Gastroesophageal sphincter (tissue), 4 donors: ENCODE measurements around the gene CA4. TPM values are rescaled to one million over a fixed set of nuclear protein-coding genes. Genes with fewer than 3 reads are reported as not detected.
"Not testable (repeated sequence)": the region's sequence is repeated elsewhere in the genome, so short reads cannot be mapped to it uniquely, and the experiment has no call there.

ENCODE experiments used
- ATAC-seq: fragments of 150-250 bp; one replicate; pipeline ENCODE4 v1.9.1; 2016; ENCODE audit warnings: mild to moderate bottlenecking, moderate library complexity
- H3K27ac ChIP-seq, 4 donors: fragments of 200-600 bp; sonication (generic) in 3 of 4; 1 replicate in 3 of 4; 2 replicates in 1 of 4; pipeline ENCODE4 v1.5.1; 2016 to 2019
- H3K27me3 ChIP-seq: fragments of 200-600 bp; sonication (generic); one replicate; pipeline ENCODE4 v1.5.1; 2019
- H3K36me3 ChIP-seq, 2 donors: fragments of 200-600 bp; sonication (generic); one replicate each; pipeline ENCODE4 v1.5.1; 2019; ENCODE audit warnings: control low read depth in 1 of 2
- H3K4me1 ChIP-seq, 3 donors: fragments of 200-600 bp; sonication (generic); 1 replicate in 2 of 3; 2 replicates in 1 of 3; pipeline ENCODE4 v1.5.1; 2016 to 2019; ENCODE audit warnings: control low read depth in 2 of 3
- H3K4me3 ChIP-seq, 2 donors: fragments of 200-600 bp; sonication (generic); one replicate each; pipeline ENCODE4 v1.5.1; 2019; ENCODE audit warnings: mild to moderate bottlenecking in 1 of 2, moderate library complexity in 1 of 2
- H3K9me3 ChIP-seq, 3 donors: fragments of 200-600 bp; sonication (generic); one replicate each; pipeline ENCODE4 v1.5.1; 2017 to 2019; ENCODE audit warnings: control low read depth in 2 of 3
- CTCF ChIP-seq, 4 experiments: fragments of 200-600 bp in 2 of 4; fragments of 450-650 bp in 2 of 4; sonication (generic) in 1 of 4; IDR thresholded peaks; one replicate each; pipeline ENCODE4 v1.5.1; 2017 to 2019; ENCODE audit warnings: antibody characterized with exemption in 4 of 4, mild to moderate bottlenecking in 2 of 4, moderate library complexity in 2 of 4
- EP300 ChIP-seq: sonication (generic); formaldehyde crosslinking; IDR thresholded peaks from one replicate; pipeline ENCODE4 v1.6.1; 2017; ENCODE audit warnings: antibody characterized with exemption, mild to moderate bottlenecking
- POLR2A ChIP-seq, 2 donors: fragments of 450-650 bp; IDR thresholded peaks; one replicate each; pipeline ENCODE4 v1.6.1; 2017; ENCODE audit warnings: antibody characterized with exemption in 2 of 2, mild to moderate bottlenecking in 2 of 2, moderate library complexity in 1 of 2
- POLR2AphosphoS5 ChIP-seq: sonication (generic); formaldehyde crosslinking; IDR thresholded peaks from one replicate; pipeline ENCODE4 v1.6.1; 2017; ENCODE audit warnings: antibody characterized with exemption
- WGBS, 2 donors: methylation state at CpG; one replicate each; pipeline ENCODE4 v1.1.5; 2018; ENCODE audit warnings: low coverage in 1 of 2; 5-methylcytosine and 5-hydroxymethylcytosine counted together
- total RNA-seq, 4 donors: library from RNA; depleted of rRNA; stranded (reverse); fragments of >200 nt; gene quantifications; one replicate each; pipeline ENCODE4 v1.1.0, GENCODE V29; 2016

The CA4 gene
- total RNA-seq, 4 donors from 2014 or later = 1.8 to 5.5 (median 3.3) TPM

- WGBS, 2 donors = 88% methylated on average over 1 of the region's 1 CpG
- H3K36me3 ChIP-seq = peaks cover 0 to 94% of the 10 kb centered on the region in 2 donors
- not testable (repeated sequence) for H3K27me3 ChIP-seq, H3K9me3 ChIP-seq, H3K27ac ChIP-seq, H3K4me3 ChIP-seq, H3K4me1 ChIP-seq, ATAC-seq
Observed at GRCh38 chr17:60180380-60180779, 30.6 kb downstream of the CA4 start.

- 77 to 80% methylated on average over 1 of the region's 1 CpG for WGBS, 2 donors
- H3K36me3 ChIP-seq = peaks cover 0 to 97% of the 10 kb centered on the region in 2 donors
- H3K9me3 ChIP-seq, H3K27ac ChIP-seq, ATAC-seq, H3K4me1 ChIP-seq, H3K4me3 ChIP-seq, H3K27me3 ChIP-seq: not testable (repeated sequence)
Observed at GRCh38 chr17:60186372-60186771, 36.6 kb downstream of the CA4 start.

- ATAC-seq, H3K27me3 ChIP-seq, H3K4me1 ChIP-seq, H3K9me3 ChIP-seq, H3K4me3 ChIP-seq, H3K27ac ChIP-seq: not testable (repeated sequence)
- WGBS, 2 donors = 80 to 82% methylated on average over 5 of the region's 7 CpGs
- peaks cover 0 to 97% of the 10 kb centered on the region in 2 donors for H3K36me3 ChIP-seq
Observed at GRCh38 chr17:60186846-60187745, 37.3 kb downstream of the CA4 start.

- no peak overlapping the region for H3K27ac ChIP-seq
- 86 to 92% methylated on average over 3 to 4 of the region's 4 CpGs for WGBS, 2 donors
- H3K9me3 ChIP-seq = no peaks in the 10 kb centered on the region
- ATAC-seq = no peak
- TF ChIP-seq EP300 = no peak
- no peak for TF ChIP-seq POLR2A (IDR thresholded peaks at IDR 0.05)
- TF ChIP-seq POLR2AphosphoS5 = no peak
- no peak for TF ChIP-seq CTCF (IDR thresholded peaks at IDR 0.05)
- H3K4me3 ChIP-seq = no peak overlapping the region
- H3K27me3 ChIP-seq = no peaks in the 10 kb centered on the region
- peaks cover 0 to 97% of the 10 kb centered on the region in 2 donors for H3K36me3 ChIP-seq
- no peaks in the 10 kb centered on the region for H3K4me1 ChIP-seq
Observed at GRCh38 chr17:60188759-60189158, 39.0 kb downstream of the CA4 start.

- peaks cover 0 to 97% of the 10 kb centered on the region in 2 donors for H3K36me3 ChIP-seq
- not testable (repeated sequence) for ATAC-seq, H3K4me3 ChIP-seq, H3K27ac ChIP-seq, H3K9me3 ChIP-seq, H3K4me1 ChIP-seq, H3K27me3 ChIP-seq
- 100% methylated on average over 1 to 3 of the region's 4 CpGs for WGBS, 2 donors
Observed at GRCh38 chr17:60190032-60190431, 40.3 kb downstream of the CA4 start.

- H3K27me3 ChIP-seq, ATAC-seq, H3K27ac ChIP-seq, H3K4me1 ChIP-seq, H3K4me3 ChIP-seq, H3K9me3 ChIP-seq: not testable (repeated sequence)
- 87 to 96% methylated on average over 3 of the region's 3 CpGs for WGBS, 2 donors
- peaks cover 0 to 99% of the 10 kb centered on the region in 2 donors for H3K36me3 ChIP-seq
Observed at GRCh38 chr17:60193032-60193431, 43.3 kb downstream of the CA4 start.

- no peak for TF ChIP-seq EP300
- TF ChIP-seq POLR2AphosphoS5 = no peak
- TF ChIP-seq POLR2A (IDR thresholded peaks at IDR 0.05) = no peak
- no peak for TF ChIP-seq CTCF (IDR thresholded peaks at IDR 0.05)
- H3K27ac ChIP-seq = no peak overlapping the region
- no peaks in the 10 kb centered on the region for H3K4me1 ChIP-seq
- ATAC-seq = no peak
- H3K9me3 ChIP-seq = no peaks in the 10 kb centered on the region
- H3K36me3 ChIP-seq = peaks cover 0 to 100% of the 10 kb centered on the region in 2 donors
- no peaks in the 10 kb centered on the region for H3K27me3 ChIP-seq
- no peak overlapping the region for H3K4me3 ChIP-seq
- WGBS, 2 donors = 77 to 83% methylated on average over 1 to 2 of the region's 2 CpGs
Observed at GRCh38 chr17:60193482-60193881, 43.7 kb downstream of the CA4 start.

- ATAC-seq, H3K4me1 ChIP-seq, H3K9me3 ChIP-seq, H3K27me3 ChIP-seq, H3K4me3 ChIP-seq, H3K27ac ChIP-seq: not testable (repeated sequence)
- peaks cover 0 to 99% of the 10 kb centered on the region in 2 donors for H3K36me3 ChIP-seq
- 93 to 94% methylated on average over 3 to 4 of the region's 4 CpGs for WGBS, 2 donors
Observed at GRCh38 chr17:60194141-60194540, 44.4 kb downstream of the CA4 start.

- not testable (repeated sequence) for H3K27me3 ChIP-seq, H3K9me3 ChIP-seq, ATAC-seq, H3K4me3 ChIP-seq, H3K27ac ChIP-seq, H3K4me1 ChIP-seq
- WGBS, 2 donors = 71 to 89% methylated on average over 1 of the region's 1 CpG
- H3K36me3 ChIP-seq = peaks cover 0 to 62% of the 10 kb centered on the region in 2 donors
Observed at GRCh38 chr17:60198630-60199029, 48.9 kb downstream of the CA4 start.

- not testable (repeated sequence) for H3K4me3 ChIP-seq, H3K4me1 ChIP-seq, ATAC-seq, H3K27me3 ChIP-seq, H3K27ac ChIP-seq, H3K9me3 ChIP-seq
- H3K36me3 ChIP-seq = peaks cover 0 to 32% of the 10 kb centered on the region in 2 donors
Observed at GRCh38 chr17:60205782-60206181, 56.0 kb downstream of the CA4 start.

GRCh38 chr17:60208302-60208701 is 58.5 kb downstream of the CA4 start:
- not testable (repeated sequence) for ATAC-seq, H3K27ac ChIP-seq, H3K9me3 ChIP-seq, H3K4me3 ChIP-seq, H3K27me3 ChIP-seq, H3K4me1 ChIP-seq
- WGBS, 2 donors = 100% methylated on average over 1 of the region's 1 CpG
- peaks cover 0 to 45% of the 10 kb centered on the region in 2 donors for H3K36me3 ChIP-seq
